Fibroblast of lung (primary cell): Measurements from ENCODE around the gene ARPC5L. TPM values are rescaled to one million over a fixed set of nuclear protein-coding genes. Genes with fewer than 3 reads are reported as not detected.

Experiments used
- DNase-seq, 2 donors: peaks; one replicate each; pipeline versions ENCODE4 v3.0.0 to v3.0.0-alpha.2; 2010; ENCODE audit warnings: low read depth in 2 of 2
- H2AFZ ChIP-seq: 2 replicates; pipeline ENCODE4 v1.5.1; 2012; ENCODE audit warnings: low read length, control low read depth, inconsistent platforms
- H3K27ac ChIP-seq: 2 replicates; pipeline ENCODE4 v1.5.1; 2011; ENCODE audit warnings: low read length, control low read depth; ENCODE audit not compliant: insufficient read depth
- H3K27me3 ChIP-seq: 2 replicates; pipeline ENCODE4 v1.5.1; 2011; ENCODE audit warnings: mild to moderate bottlenecking, low read length; ENCODE audit not compliant: control insufficient read depth, insufficient read depth
- H3K36me3 ChIP-seq: 2 replicates; pipeline ENCODE4 v1.5.1; 2011; ENCODE audit warnings: low read length; ENCODE audit not compliant: control insufficient read depth, insufficient read depth
- H3K4me1 ChIP-seq: 2 replicates; pipeline ENCODE4 v1.5.1; 2011; ENCODE audit warnings: low read length; ENCODE audit not compliant: control insufficient read depth, insufficient read depth; ENCODE audit errors: extremely low read depth
- H3K4me2 ChIP-seq: 2 replicates; pipeline ENCODE4 v1.5.1; 2011; ENCODE audit warnings: low read length, control low read depth; ENCODE audit not compliant: insufficient read depth; ENCODE audit errors: extremely low read depth
- H3K4me3 ChIP-seq, 4 experiments: fragments of 200-600 bp in 1 of 4; sonication (generic) in 1 of 4; replicated peaks in 1 of 4; 2 replicates each; pipeline ENCODE4 v1.5.1; 2011 to 2016; ENCODE audit warnings: low read length in 4 of 4, low read depth in 3 of 4, mild to moderate bottlenecking in 3 of 4, control low read depth in 2 of 4, inconsistent platforms in 1 of 4, mixed read lengths in 1 of 4; ENCODE audit not compliant: insufficient read depth in 1 of 4; ENCODE audit errors: control extremely low read depth in 1 of 4
- H3K79me2 ChIP-seq: 2 replicates; pipeline ENCODE4 v1.5.1; 2012; ENCODE audit warnings: mild to moderate bottlenecking, low read length, inconsistent platforms; ENCODE audit not compliant: control insufficient read depth, insufficient read depth
- H3K9ac ChIP-seq: 2 replicates; pipeline ENCODE4 v1.5.1; 2011; ENCODE audit warnings: mild to moderate bottlenecking, low read length, control low read depth; ENCODE audit not compliant: insufficient read depth
- H3K9me3 ChIP-seq: 2 replicates; pipeline ENCODE4 v1.5.1; 2012; ENCODE audit warnings: low read depth, low read length; ENCODE audit not compliant: control insufficient read depth, insufficient read depth
- H4K20me1 ChIP-seq: 2 replicates; pipeline ENCODE4 v1.5.1; 2011; ENCODE audit warnings: low read length; ENCODE audit not compliant: control insufficient read depth, insufficient read depth; ENCODE audit errors: extremely low read depth
- CTCF ChIP-seq, 2 donors: IDR thresholded peaks in 1 of 2; conservative IDR thresholded peaks in 1 of 2; 1 replicate in 1 of 2; 2 replicates in 1 of 2; pipeline ENCODE4 v1.5.1; 2011 to 2012; ENCODE audit warnings: low read length in 2 of 2, control low read depth in 1 of 2, inconsistent platforms in 1 of 2, low read depth in 1 of 2, mild to moderate bottlenecking in 1 of 2
- EZH2 ChIP-seq: IDR thresholded peaks from 2 replicates; pipeline ENCODE4 v1.5.1; 2012; ENCODE audit warnings: low read length, control low read depth, mild to moderate bottlenecking; ENCODE audit errors: missing control alignments
- polyA plus RNA-seq, 2 donors: library from polyadenylated mRNA; depleted of rRNA in 1 of 2; stranded (reverse) in 1 of 2; unstranded in 1 of 2; fragments of >200 nt; gene quantifications; 2 replicates each; pipeline ENCODE4 v1.2.1, GENCODE V29; 2011 to 2012; ENCODE audit warnings: missing spikeins in 1 of 2
- total RNA-seq: library from RNA; depleted of rRNA; stranded (reverse); fragments of >200 nt; gene quantifications from 2 replicates; pipeline ENCODE4 v1.2.1, GENCODE V29; 2014

ARPC5L gene
- total and polyA plus RNA-seq, 2 donors (not counting 1 experiment from before 2014, with no cell fraction given) = 13.2 to 48.9 TPM

GRCh38 chr9:124882231-124882630 lies 20.3 kb downstream of the ARPC5L start:
- Histone ChIP-seq H3K27ac (no peak overlapping the region), H4K20me1 (no peaks in the 10 kb centered on the region), H2AFZ (no peak overlapping the region), H3K4me1 (no peaks in the 10 kb centered on the region), H3K27me3 (no peaks in the 10 kb centered on the region), H3K4me3 (no peak overlapping the region), H3K36me3 (peaks cover 13% of the 10 kb centered on the region), H3K9ac (no peak overlapping the region), H3K79me2 (no peaks in the 10 kb centered on the region), H3K4me2 (no peak overlapping the region), H3K9me3 (no peaks in the 10 kb centered on the region)
- no peak for DNase-seq
- TF ChIP-seq CTCF (conservative IDR thresholded peaks at IDR 0.05 in 1 of 2, IDR thresholded peaks at IDR 0.05 in 1 of 2; ENCODE audit: low read depth in 1 of 2, low read length in 2 of 2) = no peak
- no peak for TF ChIP-seq EZH2

GRCh38 chr9:124884376-124884775 lies 22.4 kb downstream of the ARPC5L start:
- Histone ChIP-seq H3K9ac (no peak overlapping the region), H4K20me1 (no peaks in the 10 kb centered on the region), H3K79me2 (no peaks in the 10 kb centered on the region), H3K27ac (no peak overlapping the region), H3K4me1 (no peaks in the 10 kb centered on the region), H3K4me3 (no peak overlapping the region), H2AFZ (no peak overlapping the region), H3K4me2 (no peak overlapping the region), H3K27me3 (no peaks in the 10 kb centered on the region), H3K9me3 (no peaks in the 10 kb centered on the region), H3K36me3 (peaks cover 15% of the 10 kb centered on the region)
- TF ChIP-seq CTCF (conservative IDR thresholded peaks at IDR 0.05 in 1 of 2, IDR thresholded peaks at IDR 0.05 in 1 of 2; ENCODE audit: low read depth in 1 of 2, low read length in 2 of 2) (no peak), EZH2 (no peak)
- peak in 1 of 2 donors; percentile 45 for DNase-seq

GRCh38 chr9:124885551-124885950 lies 23.6 kb downstream of the ARPC5L start:
- Histone ChIP-seq H3K27ac (no peak overlapping the region), H4K20me1 (no peaks in the 10 kb centered on the region), H3K4me3 (no peak overlapping the region), H3K4me1 (no peaks in the 10 kb centered on the region), H3K27me3 (no peaks in the 10 kb centered on the region), H3K36me3 (peaks cover 15% of the 10 kb centered on the region), H3K9me3 (no peaks in the 10 kb centered on the region), H3K79me2 (no peaks in the 10 kb centered on the region), H3K9ac (no peak overlapping the region), H2AFZ (no peak overlapping the region), H3K4me2 (no peak overlapping the region)
- no peak for DNase-seq
- no peak for TF ChIP-seq CTCF (conservative IDR thresholded peaks at IDR 0.05 in 1 of 2, IDR thresholded peaks at IDR 0.05 in 1 of 2; ENCODE audit: low read depth in 1 of 2, low read length in 2 of 2)
- no peak for TF ChIP-seq EZH2
